ENCODE measurements around the gene CSRP3. TPM values are rescaled to one million over a fixed set of nuclear protein-coding genes. Genes with fewer than 3 reads are reported as not detected.

CSRP3 gene
- total and polyA plus RNA-seq, 4 donors, result 0.08 TPM; not detected in 3

- 95% methylated on average over 5 of the region's 5 CpGs for WGBS
- Histone ChIP-seq H3K4me1 (ENCODE audit: control insufficient read depth in 4 of 4, insufficient read depth in 4 of 4, low read length in 3 of 4) (no peaks in the 10 kb centered on the region), H3K9me3 (ENCODE audit: control insufficient read depth in 4 of 4, low read length in 3 of 4) (no peaks in the 10 kb centered on the region), H3K27me3 (ENCODE audit: control insufficient read depth in 4 of 4, insufficient read depth in 4 of 4, low read length in 3 of 4) (no peaks in the 10 kb centered on the region), H3K27ac (ENCODE audit: low read depth in 1 of 2, low read length in 2 of 2) (no peak overlapping the region), H3K4me3 (ENCODE audit: low read depth in 1 of 3, low read length in 3 of 3) (no peak overlapping the region), H3K36me3 (ENCODE audit: control insufficient read depth in 4 of 4, insufficient read depth in 3 of 4, low read depth in 1 of 4, low read length in 3 of 4) (no peaks in the 10 kb centered on the region), H3K9ac (ENCODE audit: low read depth in 1 of 2, low read length in 2 of 2) (no peak overlapping the region)
- DNase-seq (ENCODE audit: low spot score), result no peak
- TF ChIP-seq HNF4A (conservative IDR thresholded peaks at IDR 0.05), result no peak
- no peak for TF ChIP-seq YY1 (IDR thresholded peaks at IDR 0.05)
- no peak for TF ChIP-seq EGR1 (IDR thresholded peaks at IDR 0.05; ENCODE audit: low read depth in 2 of 2)
- no peak for TF ChIP-seq MAX (IDR thresholded peaks at IDR 0.05)
- no peak for TF ChIP-seq RAD21 (IDR thresholded peaks at IDR 0.05)
- no peak for TF ChIP-seq JUND (IDR thresholded peaks at IDR 0.05)
- TF ChIP-seq NR2F2 (IDR thresholded peaks at IDR 0.05), result no peak
- no peak for TF ChIP-seq TAF1 (conservative IDR thresholded peaks at IDR 0.05)
- TF ChIP-seq CTCF (IDR thresholded peaks at IDR 0.05; ENCODE audit: low read depth, low read length, missing input control), result no peak
- no peak for TF ChIP-seq ZBTB33 (IDR thresholded peaks at IDR 0.05)
- no peak for TF ChIP-seq REST (IDR thresholded peaks at IDR 0.05)
- TF ChIP-seq FOXA2 (IDR thresholded peaks at IDR 0.05), result no peak
- no peak for TF ChIP-seq SP1 (IDR thresholded peaks at IDR 0.05)
- no peak for TF ChIP-seq GABPA (IDR thresholded peaks at IDR 0.05 in 1 of 2, conservative IDR thresholded peaks at IDR 0.05 in 1 of 2)
- no peak for TF ChIP-seq ATF3 (IDR thresholded peaks at IDR 0.05)
- TF ChIP-seq HNF4G (IDR thresholded peaks at IDR 0.05), result no peak
- no peak for TF ChIP-seq RXRA (IDR thresholded peaks at IDR 0.05)
- no peak for TF ChIP-seq FOXA1 (IDR thresholded peaks at IDR 0.05)
Measured at GRCh38 chr11:19229671-19230070, 27.9 kb upstream of the CSRP3 start.

All from liver (tissue), 9 donors.